GM12872 (cell line): ENCODE measurements around the gene STARD10.

Source experiments
- TF ChIP-seq, protein P1 (sequence below): IDR thresholded peaks from 3 replicates; pipeline ENCODE4 v1.5.1; 2011; ENCODE audit warnings: low read depth, mild to moderate bottlenecking, low read length, moderate library complexity; ENCODE audit not compliant: insufficient read depth

Gene STARD10, protein sequence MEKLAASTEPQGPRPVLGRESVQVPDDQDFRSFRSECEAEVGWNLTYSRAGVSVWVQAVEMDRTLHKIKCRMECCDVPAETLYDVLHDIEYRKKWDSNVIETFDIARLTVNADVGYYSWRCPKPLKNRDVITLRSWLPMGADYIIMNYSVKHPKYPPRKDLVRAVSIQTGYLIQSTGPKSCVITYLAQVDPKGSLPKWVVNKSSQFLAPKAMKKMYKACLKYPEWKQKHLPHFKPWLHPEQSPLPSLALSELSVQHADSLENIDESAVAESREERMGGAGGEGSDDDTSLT

DNA sequence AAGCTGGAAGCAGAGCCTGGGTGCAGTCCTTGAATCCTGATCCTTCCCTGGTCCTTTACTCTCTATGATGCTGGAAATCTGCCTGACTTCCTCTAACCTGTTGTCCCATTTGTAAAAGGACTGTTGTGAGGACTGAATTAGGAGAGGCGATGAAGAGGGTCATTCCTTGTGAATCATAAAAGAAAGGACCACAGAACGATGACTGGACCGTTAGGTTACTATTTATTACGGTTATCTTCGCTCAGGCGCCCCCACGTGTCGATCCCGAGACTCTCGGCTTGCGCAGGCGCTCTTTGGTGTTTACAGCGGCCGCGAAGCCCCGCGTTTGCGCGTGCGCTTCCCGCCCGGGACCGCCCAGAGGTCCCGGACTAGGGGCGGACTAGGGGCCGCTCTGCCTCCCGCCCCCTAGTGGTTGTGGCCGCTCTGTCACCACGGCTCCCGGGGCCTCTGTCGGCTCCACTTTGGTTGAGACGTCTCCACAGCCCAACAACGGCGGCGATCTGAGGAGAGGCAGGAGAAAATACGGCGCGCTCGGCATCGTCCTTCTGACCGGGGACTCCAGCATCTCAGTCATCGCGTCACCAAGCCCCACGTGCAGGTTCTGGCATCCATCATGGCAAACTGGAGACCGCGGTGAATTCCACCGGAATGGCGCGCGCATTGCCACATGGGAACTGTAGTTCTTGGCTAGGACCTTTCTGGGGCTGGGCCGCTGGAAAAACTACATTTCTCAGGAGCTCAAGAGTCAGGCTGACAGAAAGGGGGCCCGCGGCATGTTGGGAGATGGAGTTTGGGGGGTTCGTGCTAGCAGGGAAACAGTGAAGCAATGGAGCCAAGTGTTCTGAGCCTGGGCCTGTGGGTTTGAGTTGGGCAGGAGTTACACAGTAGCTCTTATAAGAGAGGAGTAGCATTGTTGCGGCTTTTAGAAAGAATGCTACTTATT, at the start of gene STARD10:
Gene STARD10, minus strand, starts transcription at position 623 of the 943 bp plus-strand sequence. CDS start 12,866 bp downstream, outside the sequence.
- TF ChIP-seq, protein P1, sequence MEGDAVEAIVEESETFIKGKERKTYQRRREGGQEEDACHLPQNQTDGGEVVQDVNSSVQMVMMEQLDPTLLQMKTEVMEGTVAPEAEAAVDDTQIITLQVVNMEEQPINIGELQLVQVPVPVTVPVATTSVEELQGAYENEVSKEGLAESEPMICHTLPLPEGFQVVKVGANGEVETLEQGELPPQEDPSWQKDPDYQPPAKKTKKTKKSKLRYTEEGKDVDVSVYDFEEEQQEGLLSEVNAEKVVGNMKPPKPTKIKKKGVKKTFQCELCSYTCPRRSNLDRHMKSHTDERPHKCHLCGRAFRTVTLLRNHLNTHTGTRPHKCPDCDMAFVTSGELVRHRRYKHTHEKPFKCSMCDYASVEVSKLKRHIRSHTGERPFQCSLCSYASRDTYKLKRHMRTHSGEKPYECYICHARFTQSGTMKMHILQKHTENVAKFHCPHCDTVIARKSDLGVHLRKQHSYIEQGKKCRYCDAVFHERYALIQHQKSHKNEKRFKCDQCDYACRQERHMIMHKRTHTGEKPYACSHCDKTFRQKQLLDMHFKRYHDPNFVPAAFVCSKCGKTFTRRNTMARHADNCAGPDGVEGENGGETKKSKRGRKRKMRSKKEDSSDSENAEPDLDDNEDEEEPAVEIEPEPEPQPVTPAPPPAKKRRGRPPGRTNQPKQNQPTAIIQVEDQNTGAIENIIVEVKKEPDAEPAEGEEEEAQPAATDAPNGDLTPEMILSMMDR, result peak; percentile 94

DNA sequence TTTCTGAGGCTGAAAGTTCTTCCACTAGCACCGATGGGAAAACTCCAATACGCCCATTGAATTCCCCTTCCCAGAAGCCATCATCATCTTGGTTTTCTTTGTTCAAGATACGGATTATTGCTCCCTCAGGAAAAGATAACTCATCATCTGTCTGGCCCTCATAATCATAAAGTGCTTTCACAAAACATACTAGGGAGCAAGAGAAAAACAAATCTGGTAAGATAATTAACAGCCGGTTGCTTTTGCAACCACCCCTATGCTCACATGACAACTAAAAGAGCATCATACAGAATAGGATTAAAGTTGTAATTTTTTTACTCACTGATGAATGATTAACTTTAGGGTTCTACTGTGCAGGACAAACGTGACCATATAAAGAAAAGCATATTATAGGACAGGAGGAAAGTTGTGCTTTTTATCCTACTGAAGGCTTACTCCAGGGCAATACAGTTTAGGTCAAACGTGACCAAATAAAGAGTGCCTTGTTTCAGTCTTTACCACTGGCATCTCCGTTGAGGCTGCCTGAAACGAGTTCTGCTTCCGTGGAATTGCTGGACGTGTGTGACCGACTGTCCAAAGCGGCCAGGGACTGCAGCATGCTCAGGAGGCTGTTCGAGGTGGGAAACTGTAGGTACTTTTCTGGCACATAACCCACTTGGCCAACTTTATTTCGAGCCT, 48.9 kb upstream of the STARD10 start:
- TF ChIP-seq, protein P1, result no peak

DNA sequence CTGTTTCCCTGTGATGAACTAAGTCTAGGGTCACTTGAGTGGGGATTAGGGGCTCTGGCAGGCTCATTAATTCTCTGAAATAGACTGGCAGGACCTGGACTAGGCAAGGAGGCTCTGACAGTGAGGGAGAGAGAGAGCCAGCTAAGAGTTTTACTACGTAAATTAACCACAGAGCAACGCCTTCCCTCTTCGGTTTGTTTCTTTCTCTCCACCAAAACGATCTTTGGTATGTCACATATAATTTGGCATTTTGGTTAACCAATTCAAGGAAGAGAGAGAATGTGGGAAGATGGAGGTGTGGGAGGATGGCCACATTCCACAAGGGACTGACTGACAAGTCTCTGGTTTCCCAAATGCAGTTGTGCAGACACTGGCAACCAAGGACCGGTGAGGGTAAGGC, 48.3 kb upstream of the STARD10 start:
- TF ChIP-seq, protein P1, result no peak

DNA sequence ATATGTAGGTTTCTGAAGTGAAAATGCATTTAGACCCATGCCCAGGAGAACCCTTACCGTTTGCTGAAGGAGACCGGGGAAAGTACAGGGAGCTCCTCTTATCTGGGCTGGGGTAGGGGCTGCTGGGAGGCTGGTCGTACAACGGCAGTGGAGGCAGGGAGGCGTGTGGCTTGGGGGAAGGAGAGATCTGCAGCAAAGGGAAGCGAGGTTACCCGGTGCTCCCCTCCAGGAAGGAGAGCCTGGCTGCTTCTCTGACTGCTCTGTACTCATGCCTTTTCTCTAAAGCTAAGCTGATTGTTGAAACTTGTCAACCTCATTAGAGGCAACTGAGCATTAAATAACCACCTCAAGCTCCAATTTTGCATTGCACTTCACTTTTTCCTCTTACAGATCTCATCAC, 47.5 kb upstream of the STARD10 start:
- TF ChIP-seq, protein P1, result no peak

DNA sequence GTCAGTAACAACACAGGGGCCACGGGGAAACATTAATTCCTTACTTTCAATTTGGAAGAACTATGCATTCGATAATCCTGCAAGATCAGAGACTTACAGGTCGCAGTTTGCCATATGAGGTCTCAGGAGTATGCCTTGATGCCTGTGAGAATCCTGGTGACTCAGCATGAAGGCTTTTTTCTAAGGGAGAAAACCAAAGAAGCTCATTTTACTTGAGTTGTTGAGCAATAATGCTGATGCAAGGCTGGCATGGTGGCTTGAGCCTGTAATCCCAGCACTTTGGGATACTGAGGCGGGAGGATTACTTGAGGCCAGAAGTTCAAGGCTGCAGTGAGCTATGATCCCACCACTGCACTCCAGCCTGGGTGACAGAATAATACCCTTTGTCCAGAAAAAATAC, 46.9 kb upstream of the STARD10 start:
- TF ChIP-seq, protein P1, result no peak

DNA sequence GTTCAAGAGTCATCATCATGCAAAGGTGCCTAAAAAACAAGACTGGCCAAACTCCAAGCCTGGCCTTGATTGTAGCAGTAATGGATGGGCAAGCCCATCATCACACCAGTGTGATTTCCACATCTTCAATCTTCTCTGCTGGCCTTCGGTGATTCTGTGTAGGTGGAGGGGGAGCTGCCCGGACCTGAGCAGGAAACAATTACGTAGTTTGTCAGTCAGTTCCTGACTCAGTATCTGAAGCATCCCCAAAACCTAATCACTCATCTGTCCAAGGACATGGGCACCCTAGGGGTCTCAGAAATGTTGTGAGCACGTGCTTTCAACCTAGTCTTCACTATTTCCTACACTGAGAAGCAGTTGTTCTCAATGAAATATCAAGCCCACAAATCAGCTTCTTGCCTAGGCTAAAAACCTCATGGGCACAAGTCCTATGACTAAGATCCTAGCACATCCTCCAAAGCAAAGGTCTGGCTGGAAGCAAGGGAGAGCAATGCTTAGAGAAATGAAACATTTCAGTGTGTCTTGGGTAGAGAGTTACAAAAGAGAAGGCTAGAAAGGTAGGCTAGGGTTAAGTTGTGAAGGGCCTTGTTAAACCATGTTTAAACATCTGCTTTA, 45.0 kb upstream of the STARD10 start:
- TF ChIP-seq, protein P1, result no peak

DNA sequence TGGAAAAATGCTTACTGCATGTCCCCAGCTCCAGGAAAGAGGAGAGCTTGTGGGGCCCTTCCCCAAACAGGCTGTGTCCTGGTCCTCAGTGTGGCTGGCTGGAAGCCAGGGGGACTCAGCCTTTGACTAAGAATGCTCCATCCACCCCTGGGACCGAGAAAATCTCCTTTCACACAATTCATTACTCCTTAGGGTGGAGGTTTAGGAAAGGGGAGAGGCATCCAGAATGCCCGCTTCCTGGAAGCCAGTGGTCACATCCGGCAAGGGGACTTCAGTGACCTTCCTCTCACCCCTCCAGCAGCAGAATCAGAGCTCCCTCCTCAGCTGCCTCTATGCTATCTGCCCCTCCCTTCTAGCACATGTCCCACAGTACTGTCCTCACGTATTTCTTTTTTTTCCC, 42.3 kb upstream of the STARD10 start:
- TF ChIP-seq, protein P1, result no peak
